ENCODE data around the gene NDUFAF8. TPM values are rescaled to one million over a fixed set of nuclear protein-coding genes. Genes with fewer than 3 reads are reported as not detected.

NDUFAF8 gene
- total RNA-seq, 2 donors from 2014 or later = 20.8 to 26.5 TPM

DNA sequence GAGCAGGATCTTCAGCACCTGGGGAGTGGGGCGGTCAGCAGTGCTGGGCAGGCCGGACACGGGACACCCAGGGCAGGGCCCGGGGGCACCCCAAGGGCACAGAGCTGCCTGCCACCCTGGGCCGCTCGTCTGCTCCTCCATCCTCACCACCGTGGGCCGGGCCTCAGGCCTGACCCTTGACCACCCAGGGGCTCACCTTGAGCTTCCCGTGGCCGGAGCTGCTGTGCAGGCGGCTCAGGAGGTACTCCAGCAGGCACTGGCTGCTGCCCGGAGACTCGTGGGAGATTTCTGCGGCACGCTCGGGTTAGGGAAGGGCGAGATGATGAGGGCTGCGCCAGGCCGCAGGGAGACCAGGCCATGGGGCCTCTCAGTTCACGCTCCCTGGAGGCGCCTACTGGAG, 2.3 kb upstream of the NDUFAF8 start:
- TF ChIP-seq, protein P1, sequence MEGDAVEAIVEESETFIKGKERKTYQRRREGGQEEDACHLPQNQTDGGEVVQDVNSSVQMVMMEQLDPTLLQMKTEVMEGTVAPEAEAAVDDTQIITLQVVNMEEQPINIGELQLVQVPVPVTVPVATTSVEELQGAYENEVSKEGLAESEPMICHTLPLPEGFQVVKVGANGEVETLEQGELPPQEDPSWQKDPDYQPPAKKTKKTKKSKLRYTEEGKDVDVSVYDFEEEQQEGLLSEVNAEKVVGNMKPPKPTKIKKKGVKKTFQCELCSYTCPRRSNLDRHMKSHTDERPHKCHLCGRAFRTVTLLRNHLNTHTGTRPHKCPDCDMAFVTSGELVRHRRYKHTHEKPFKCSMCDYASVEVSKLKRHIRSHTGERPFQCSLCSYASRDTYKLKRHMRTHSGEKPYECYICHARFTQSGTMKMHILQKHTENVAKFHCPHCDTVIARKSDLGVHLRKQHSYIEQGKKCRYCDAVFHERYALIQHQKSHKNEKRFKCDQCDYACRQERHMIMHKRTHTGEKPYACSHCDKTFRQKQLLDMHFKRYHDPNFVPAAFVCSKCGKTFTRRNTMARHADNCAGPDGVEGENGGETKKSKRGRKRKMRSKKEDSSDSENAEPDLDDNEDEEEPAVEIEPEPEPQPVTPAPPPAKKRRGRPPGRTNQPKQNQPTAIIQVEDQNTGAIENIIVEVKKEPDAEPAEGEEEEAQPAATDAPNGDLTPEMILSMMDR (IDR thresholded peaks at IDR 0.05) = no peak
- TF ChIP-seq POLR2A (IDR thresholded peaks at IDR 0.05) = no peak
- no peak for ATAC-seq
- Histone ChIP-seq H3K4me1 (peaks cover 32% of the 10 kb centered on the region), H3K36me3 (replicated peaks in 1 of 2; ENCODE audit: insufficient read depth in 1 of 2, low read depth in 2 of 2) (peaks cover 0 to 2% of the 10 kb centered on the region in 2 donors), H3K9me3 (no peaks in the 10 kb centered on the region), H3K27ac (no peak overlapping the region), H3K27me3 (no peaks in the 10 kb centered on the region), H3K4me3 (no peak overlapping the region)
- WGBS, 2 donors = 83% methylated on average over 5 to 12 of the region's 21 CpGs
- no peak for DNase-seq
- intact Hi-C loops (cut with DNase I) = loop anchor here (10.0 kb wide), 1 partner anchor 92 kb away; no protein-coding TSS in a partner anchor

DNA sequence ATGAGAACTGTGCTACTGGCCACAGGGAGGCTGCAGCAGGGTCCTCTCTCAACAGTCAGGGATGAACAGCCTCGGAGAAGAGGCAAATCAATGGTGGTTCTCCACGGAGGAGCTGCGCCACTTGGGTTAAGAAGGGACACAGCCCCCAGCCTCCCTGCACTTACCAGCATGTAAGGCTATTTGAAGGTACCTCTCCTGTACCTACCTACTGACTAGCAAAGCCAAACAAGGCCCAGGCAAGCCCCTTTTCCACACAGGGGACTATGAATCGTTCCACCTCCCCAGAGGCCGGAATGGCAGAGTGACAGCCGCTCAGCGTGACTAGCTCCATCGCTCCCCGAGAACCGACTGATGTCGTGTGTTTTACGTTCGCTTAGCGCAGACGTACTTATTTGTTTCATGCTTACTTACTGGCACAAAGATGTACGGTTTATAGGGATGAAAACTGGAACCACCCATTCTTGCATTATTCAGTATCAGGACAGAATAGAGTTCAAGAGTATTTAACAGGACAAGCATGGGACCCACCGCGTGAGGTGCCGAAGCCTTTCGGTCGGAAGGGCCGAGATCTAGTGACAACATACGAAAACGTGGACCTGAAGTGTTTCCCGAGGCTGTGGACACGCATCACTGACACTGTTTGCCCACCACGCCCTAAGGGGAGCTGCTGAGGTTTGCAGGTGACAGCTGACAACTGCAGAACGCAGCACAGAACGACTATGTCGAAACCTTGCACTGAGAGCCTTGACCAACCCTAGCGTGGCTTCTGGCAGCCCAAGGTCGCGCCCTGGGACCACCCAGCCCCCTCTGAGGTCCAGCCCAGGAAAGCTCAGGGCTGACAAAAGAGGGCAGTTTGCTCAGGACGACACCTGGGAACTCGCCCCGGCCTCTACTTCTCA, 1.3 kb upstream of the NDUFAF8 start:
- 44 to 60% methylated on average over 26 to 36 of the region's 36 CpGs for WGBS, 2 donors
- TF ChIP-seq POLR2A (IDR thresholded peaks at IDR 0.05) = no peak
- TF ChIP-seq, protein P1 (IDR thresholded peaks at IDR 0.05) = no peak
- DNase-seq = no peak
- Histone ChIP-seq H3K36me3 (replicated peaks in 1 of 2; ENCODE audit: insufficient read depth in 1 of 2, low read depth in 2 of 2) (peaks cover 0 to 2% of the 10 kb centered on the region in 2 donors), H3K4me3 (peak overlapping the region; percentile 39 to 87), H3K4me1 (peaks cover 32% of the 10 kb centered on the region), H3K9me3 (no peaks in the 10 kb centered on the region), H3K27me3 (no peaks in the 10 kb centered on the region), H3K27ac (no peak overlapping the region)
- intact Hi-C loops (cut with DNase I) = loop anchor here (10.0 kb wide), 1 partner anchor 93 kb away; no protein-coding TSS in a partner anchor
- no peak for ATAC-seq

DNA sequence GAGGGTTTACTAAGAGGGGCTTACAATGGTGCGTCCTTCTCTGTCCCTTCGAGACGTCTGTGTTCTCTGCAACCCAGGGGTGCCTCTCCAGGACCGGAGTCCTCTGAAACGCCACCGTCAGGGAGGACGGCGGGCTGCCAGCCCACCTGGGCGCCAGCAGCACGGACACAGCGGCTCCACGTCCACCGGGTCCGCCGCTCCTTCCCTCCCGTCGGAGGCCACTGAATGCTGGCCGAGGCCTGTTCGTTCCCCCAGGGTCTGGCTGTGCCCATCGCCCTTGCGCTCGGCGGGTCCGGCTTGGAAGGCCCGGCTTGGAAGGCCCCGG, 666 bp upstream of the NDUFAF8 start:
- WGBS, 2 donors = 0 to 1% methylated on average over 5 to 26 of the region's 26 CpGs
- H3K9me3 ChIP-seq = no peaks in the 10 kb centered on the region
- peak overlapping the region in 2 of 4 donors; percentile 39 to 58 for H3K27ac ChIP-seq
- DNase-seq (no peak), ATAC-seq (no peak)
- peaks cover 32% of the 10 kb centered on the region for H3K4me1 ChIP-seq
- intact Hi-C loops (cut with DNase I) = loop anchor here (10.0 kb wide), 1 partner anchor 94 kb away; no protein-coding TSS in a partner anchor
- H3K4me3 ChIP-seq = peak overlapping the region; percentile 39 to 87
- no peaks in the 10 kb centered on the region for H3K27me3 ChIP-seq
- no peaks in the 10 kb centered on the region for H3K36me3 ChIP-seq (replicated peaks in 1 of 2; ENCODE audit: insufficient read depth in 1 of 2, low read depth in 2 of 2)
- no peak for TF ChIP-seq POLR2A (IDR thresholded peaks at IDR 0.05)
- TF ChIP-seq, protein P1 (IDR thresholded peaks at IDR 0.05) = no peak

DNA sequence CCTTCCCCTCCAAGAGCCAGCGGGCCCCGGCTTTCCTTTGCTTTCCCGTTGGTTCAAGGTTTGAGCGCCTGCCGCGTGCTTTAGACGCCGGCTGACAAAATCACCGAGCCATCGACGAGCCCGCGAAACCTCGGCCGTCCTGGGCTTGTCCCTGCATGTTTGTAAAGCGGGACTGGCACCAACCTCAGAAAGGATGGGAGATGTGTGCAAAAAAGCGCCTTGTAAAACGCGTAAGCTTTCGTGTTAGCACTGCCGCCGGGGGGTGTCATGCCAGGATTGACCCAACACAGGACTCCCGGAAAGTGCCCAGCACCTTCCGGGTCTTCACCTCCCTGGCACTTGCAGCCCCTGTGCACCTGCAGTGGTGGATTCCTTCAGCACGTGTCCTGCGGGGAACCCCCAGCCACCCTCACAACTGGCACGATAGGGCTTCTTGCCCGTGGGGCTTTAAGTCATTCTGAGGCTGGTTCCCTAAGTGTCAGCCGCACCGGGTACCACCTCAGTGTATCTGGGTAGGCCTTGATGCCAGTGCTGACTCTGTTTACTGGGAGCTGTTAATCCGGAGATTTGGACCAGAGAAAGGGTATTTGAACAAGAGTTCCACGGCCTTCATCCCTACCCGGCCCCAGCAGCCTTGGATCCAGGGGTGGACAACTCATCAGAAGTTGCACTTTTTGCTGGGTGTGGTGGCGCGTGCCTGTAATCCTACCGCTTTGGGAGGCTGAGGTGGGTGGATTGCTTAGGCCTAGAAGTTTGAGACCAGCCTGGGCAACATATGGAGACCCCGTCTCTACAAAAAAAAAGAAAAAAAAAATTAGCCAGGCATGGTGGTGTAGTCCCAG, 817 bp downstream of the NDUFAF8 start:
- TF ChIP-seq, protein P1 (IDR thresholded peaks at IDR 0.05) = no peak
- no peak for TF ChIP-seq POLR2A (IDR thresholded peaks at IDR 0.05)
- H3K9me3 ChIP-seq = no peaks in the 10 kb centered on the region
- H3K4me3 ChIP-seq = peak overlapping the region; percentile 85 to 87
- ATAC-seq (no peak), DNase-seq (peak in 2 of 4 donors; percentile 25 to 30)
- intact Hi-C loops (cut with DNase I) = loop anchor here (10.0 kb wide), 1 partner anchor 95 kb away; no protein-coding TSS in a partner anchor
- peak overlapping the region; percentile 46 to 86 (median 76) for H3K27ac ChIP-seq
- no peaks in the 10 kb centered on the region for H3K36me3 ChIP-seq (replicated peaks in 1 of 2; ENCODE audit: insufficient read depth in 1 of 2, low read depth in 2 of 2)
- H3K4me1 ChIP-seq = peaks cover 32% of the 10 kb centered on the region
- H3K27me3 ChIP-seq = no peaks in the 10 kb centered on the region
- 14 to 27% methylated on average over 14 to 37 of the region's 37 CpGs for WGBS, 2 donors

Data from body of pancreas (tissue), 4 donors.